GM18909 (cell line): ENCODE results near the gene CNDP1.
A peak's percentile ranks its signal among the peaks of the same experiment; 100 is the strongest.

Experiments
- ATAC-seq: cut with Tn5 transposase; IDR thresholded peaks from one replicate; pipeline ENCODE4 v1.9.1; 2021; ENCODE audit warnings: mild to moderate bottlenecking; ENCODE audit not compliant: unreplicated experiment, poor library complexity

Gene CNDP1

DNA sequence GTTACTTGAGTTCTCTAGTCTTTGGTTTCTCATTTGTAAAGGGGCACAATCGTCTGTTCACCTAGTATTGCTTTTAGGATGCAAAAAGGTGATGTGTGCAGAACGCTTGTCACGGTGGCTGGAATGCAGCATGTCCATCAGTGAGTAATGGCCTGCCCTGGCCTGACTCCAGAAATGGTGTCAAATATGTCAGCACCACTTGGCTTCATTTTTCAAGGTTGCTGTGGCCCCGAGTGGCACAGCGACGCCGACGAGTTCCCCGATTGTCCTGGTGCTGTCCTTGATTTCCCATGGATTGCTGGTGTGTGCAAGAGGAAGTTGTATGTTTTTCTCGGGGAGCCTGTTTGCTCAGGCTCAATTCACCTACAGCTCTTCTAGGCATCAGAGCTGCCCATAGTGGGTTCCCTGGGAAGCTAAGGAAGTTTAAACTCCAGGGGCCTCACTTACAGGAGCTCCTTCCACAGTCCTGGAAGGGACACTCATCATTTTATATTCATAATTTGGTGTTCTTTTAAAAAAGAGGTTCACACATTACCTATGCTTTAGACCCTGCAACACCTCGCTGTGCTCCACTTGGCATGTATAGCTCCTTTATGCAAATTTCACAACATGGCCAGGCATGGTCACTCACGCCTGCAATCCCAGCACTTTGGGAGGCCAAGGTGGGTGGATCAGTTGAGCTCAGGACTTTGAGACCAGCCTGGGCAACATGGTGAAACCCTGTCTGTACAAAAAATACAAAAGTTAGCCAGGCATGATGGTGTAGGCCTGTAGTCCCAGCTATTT lies 37.8 kb downstream of the CNDP1 start:
- no peak for ATAC-seq

DNA sequence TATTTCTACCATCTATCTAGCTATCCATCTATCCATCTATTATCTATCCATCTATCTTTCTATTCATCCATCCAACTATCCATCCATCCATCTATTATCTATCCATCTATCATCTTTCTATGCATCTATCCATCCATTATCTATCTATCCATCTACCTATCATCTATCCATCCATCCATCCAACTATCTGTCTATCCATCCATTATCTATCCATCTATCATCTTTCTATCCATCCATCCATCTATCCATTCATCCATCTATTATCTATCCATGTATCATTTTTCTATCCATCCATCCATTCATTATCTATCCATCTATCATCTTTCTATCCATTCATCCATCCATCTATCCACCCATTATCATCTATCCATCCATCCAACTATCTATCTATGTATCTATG lies 38.8 kb downstream of the CNDP1 start:
- no peak for ATAC-seq

DNA sequence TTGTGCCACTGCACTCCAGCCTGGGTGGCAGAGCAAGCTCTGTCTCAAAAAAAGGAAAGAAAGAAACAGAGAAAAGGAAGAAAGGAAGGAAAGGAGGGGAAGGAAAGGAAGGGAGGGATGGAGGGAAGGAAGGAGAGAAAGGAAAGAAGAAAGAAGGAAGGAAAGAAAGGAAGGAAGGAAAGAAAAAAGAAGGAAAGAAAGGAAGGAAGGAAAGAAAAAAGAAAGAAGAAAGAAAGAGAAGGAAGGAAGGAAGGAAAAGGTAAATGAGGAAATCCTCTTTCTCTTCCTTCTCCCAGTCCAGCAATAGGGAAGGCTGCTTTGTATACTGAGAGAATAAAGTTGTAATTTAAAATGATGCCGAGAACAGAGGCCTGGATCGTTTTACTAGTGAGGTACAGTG lies 40.6 kb downstream of the CNDP1 start:
- no peak for ATAC-seq

DNA sequence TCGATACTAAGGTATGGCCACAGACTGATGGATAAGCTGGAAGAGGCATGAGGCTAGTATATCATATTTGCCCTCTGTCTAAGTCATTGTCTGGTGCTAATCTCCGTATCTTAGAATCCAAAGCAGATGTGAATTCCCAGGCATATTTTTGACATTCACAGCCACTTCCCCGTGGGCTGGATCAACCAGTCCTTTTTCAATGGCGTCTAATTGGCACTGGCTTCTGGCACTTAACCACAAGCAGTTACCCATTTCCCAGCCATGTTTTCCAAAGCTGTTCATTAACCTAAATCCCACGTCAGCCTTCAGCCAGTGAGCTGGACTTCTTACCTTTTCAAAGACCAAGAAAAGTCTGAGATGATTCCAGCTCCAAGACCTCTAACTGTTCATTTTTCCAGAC lies 42.7 kb downstream of the CNDP1 start:
- no peak for ATAC-seq

DNA sequence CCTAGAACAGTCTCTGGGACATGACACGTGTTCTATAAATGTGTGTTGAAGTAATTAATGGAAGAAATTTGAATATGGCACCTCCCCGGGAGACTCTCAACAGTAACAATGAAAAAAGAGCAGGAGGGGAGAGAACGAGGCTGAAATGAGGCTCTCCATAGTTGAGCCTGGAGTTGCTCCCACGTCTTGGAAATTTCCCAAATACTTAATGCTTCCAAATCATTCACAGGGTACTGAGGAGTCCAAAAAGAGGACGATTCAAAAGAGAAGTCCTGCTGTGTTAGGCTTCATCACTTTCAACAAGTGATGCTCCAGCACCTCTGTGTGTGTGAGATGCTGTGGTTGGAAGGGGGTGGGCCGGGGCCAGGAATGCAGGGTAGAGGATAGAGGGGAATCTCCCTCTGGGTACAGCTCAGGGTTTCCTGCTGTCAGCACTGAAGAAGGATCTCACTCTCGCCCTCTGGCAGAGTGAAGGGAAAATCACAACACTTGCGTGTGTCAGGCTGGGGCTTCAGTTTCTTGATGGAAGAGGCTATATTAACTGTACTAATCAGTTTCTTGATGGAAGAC lies 45.3 kb downstream of the CNDP1 start:
- ATAC-seq: no peak

DNA sequence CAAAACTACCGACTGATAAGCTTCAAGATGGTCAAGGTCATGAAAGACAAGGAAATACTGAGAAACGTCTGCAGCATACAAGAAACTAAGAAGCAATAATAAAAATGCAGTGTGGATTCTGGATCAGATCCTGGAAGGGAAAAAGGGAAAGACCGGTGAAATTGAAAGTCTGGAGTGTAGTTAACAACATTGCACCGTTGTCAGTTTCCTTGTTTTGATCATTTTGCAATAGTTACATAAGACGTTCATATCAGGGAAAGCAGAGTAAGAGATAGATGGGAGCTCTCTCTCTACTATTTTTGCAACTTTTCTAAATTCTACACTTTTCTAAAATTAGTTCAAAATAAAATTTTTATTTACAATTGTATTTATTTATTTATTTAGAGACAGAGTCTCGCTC lies 48.3 kb downstream of the CNDP1 start:
- no peak for ATAC-seq

DNA sequence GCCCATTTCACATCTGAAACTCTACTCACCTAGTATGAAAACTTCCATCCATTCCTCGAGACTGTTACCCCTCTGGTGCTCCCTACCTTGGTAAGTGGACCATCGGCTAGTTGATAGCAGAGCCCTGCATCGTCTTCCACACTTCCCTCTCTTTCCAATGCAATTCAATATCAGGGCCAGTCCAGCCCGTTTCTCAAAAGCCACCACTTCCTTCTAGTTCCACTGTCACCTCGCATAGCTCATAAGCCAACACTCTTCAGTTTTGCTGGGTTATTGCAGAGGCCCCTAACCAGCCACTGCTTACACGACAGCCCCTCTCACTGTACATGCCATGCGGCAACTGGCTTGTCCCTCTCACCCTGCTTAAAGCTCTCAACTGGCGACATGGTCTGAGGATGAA lies 53.1 kb downstream of the CNDP1 start:
- ATAC-seq: no peak

DNA sequence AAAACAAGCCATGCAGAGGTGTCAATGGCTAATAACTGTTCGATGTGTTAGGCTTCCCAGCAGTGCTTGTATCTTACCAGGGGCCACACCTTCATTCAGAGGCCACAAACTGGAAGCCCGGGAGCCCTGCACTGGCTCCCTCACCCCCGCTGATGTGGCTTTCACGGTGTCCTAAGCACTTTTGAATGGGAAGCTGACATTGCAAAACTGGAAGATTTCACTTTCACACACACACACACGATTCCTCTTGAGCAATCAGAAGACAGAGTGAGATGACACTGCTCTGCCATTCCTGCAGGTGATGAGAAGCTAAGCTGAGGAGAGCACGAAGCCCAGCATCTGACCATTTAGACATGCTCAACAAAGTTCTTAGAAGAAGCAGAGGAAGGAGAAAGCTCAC lies 54.7 kb downstream of the CNDP1 start:
- ATAC-seq: no peak

DNA sequence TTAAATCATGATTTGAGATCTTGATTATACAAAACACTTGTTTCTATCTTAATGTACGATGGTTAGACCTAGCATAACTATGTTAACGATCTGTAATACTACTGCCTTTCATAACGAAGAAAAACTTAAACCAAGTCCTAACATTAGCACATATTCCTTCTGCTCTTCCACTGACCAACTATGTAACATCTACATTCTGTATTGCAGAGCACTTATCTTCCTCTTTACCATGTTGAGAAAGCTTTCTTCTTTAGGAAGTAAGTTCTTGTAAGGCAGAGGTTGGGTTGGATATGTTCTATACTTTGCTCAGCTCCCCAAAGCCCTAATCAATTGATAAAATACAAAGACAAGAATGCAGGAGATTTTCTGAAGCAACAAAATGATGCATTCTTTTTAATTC lies 55.5 kb downstream of the CNDP1 start:
- ATAC-seq: no peak

DNA sequence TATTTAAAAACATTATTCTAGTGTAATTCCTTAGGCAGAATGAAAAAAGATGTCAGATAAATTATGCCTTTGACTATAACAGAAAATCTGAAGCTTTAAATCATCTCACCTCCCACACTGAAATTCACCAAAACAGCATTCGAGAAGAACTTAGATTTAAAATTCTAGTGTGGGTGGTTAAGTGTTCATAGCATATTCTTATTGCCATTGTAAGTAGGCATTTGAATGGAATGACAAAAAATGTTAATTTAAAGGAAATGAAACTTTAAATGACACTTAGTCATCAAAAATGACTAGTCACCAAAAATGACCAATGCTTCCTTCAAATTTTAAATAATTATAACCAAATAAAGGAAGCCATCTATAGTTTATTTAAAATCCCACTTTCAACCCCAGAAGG lies 56.4 kb downstream of the CNDP1 start:
- ATAC-seq: no peak

DNA sequence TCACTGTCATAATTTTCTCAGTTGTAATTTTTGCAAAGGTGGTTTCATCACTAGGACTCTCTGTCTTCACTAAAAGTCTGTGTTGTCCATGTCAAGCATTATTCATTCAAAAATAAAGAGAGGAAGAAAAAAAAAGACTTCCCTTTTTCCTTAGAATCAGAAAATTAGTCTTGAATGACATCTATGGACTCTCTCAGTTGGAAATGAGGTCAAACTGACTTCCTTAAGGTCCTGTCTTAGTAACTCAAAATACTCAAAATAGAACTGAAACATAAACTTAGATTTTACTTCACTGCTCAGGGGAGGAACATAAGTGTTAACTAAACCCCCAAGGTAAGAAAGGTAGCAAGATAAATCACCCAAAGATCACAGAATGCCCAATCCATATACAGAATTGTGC lies 61.1 kb downstream of the CNDP1 start:
- no peak for ATAC-seq

DNA sequence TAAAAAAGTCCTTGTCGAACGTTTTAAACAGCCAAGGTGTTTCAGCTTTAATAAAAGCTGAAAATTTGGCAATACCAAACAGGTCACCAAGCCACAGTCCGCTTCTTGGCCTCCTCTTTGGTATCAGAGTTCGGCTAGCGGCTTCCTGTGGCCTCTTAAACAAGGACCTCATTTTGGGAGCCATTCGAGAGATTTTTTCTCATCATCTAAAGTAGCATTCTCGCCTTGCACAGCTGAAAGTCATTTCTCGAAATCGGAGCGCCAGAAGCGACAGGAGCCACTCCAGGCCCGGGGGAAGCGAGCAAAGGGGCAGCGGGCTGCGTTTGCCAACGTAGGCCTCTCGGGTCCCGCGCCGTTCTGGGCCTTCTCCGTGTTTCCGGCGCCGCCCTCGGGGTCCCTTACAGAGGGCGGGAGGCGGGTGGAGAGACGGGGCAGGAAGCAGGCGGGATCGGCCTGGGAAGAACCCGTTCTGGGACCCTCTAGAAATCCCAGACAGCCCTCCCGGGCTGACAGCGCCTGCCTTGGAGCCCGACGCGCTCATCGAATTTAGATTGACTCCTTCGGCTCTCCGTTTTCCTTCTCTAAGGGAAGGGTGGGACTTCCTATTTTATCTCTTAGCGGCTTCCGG lies 62.8 kb downstream of the CNDP1 start:
- ATAC-seq: peak; percentile 36

DNA sequence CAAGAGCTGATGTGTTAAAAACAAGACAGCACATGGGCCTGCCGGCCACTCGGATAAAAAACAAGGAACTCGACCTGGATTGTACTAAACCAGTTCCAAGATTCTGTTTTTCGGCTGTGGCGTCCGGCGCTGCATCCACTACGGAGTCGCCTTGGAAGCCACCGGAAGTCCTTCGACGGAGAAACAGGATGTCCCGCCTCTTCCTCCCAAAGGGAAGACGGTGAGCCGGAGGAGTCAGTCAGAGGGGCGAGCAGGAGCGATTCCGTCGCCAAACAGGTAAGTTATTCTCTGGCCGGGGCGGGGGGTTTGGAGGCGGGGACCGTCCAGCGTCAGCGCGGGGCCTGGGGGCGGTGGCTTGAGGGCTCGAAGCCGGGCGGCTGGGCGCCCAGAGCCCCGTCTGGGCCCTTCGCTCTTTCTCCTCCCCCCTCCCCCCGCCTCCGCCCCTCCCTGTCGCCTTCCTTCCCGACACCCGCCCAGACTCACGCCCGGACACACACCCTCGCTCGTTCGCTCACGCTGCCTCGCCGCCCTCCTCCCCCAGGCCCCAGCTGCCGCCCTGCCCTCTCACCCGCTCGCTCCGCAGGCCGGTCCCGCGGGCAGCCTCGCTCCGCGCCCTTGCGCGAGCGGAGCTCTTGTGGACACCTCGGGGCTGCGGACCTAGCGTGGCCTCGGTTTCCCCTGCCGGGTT lies 63.5 kb downstream of the CNDP1 start, which contains the start of gene ZNF407:
Gene ZNF407 (plus strand): TSS at position 209 of the 688 bp plus-strand sequence. CDS start 33,150 bp downstream, outside the sequence.
- peak; percentile 78 for ATAC-seq

DNA sequence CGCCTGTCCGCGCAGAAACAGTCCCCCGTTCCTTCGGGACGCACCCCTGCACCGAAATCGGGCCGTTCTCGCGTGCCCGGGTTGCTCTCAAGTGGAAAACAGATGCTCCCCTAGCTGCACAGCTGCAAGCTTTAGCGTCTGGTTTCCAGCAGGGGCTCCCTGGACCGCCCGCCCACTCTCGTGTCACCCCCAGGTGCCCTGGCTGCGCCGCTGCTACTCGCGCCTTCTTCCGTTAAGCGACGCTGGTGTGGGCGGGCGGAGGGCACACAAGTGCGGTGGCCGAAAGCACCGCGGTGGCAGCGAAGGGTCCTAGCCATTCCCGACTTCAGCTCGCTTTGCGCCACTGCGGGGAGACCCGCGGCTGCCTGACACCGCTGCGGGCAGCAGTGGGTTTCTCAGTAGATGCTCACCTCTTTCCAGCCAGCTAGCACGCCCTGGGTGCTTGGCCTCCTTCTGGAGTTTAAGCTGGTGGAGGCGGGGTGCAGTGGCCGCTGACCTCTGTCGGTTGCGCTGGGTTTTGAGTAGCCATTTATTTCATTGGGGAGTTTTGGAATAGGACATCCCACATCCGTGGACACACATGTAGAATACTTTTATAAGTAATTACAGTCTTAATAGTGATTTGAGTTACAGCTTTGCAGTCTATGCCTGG lies 64.2 kb downstream of the CNDP1 start:
- ATAC-seq: peak; percentile 73

DNA sequence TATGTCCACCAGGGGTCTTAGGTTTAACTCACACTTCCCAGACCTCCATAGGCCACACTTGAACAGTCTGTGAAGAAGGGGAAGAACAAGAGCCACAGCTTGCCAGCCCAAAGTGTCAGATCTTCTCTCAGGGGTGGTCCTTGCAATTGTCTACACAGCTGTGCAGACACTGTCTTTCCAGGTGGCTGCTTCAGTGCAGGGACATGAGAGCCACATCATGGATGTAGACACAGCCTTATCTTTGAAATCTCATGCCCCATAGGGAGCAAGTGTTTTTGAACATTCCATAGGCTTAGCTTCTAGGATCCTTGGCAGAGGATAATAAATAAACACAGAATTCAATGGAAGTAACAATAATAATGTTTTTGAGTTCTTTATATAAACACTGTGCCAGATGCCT lies 70.1 kb downstream of the CNDP1 start:
- ATAC-seq: no peak

DNA sequence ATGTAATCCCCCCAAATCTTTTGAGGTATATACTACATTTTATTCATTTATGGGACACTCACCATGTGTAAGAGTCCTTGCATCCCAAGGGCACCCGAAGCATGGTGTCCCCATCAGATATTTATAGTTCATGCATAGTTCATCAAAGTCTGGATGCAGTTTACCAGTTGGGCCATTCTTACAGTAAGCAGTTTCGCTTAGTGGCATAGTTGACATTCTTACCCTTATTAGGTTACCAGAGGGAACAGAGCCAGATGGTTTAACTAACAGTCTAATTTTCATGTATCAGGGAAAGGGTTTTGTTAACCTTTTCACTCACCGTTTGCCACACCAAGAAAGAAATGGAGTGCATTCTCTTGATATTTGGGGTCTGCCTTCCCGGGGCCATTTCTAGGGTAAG lies 70.5 kb downstream of the CNDP1 start:
- no peak for ATAC-seq

DNA sequence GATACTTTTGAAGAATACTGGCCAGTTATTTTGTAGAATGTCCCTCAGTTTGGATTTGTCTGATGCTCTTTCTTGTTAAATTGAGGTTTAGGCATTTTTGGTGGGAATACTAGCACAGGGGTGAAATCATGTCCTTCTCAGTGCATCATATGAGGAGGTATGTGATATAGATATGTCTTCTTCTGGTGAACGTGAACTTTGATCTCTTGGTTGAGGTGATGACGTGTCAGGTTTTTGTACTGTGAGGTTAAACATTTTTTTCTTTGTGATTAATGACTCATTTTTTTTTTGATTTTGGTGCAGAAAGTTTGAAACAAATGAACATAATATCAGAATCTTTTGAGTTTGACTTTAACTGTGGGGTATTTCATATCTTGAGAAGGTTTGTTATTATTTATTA lies 74.4 kb downstream of the CNDP1 start:
- ATAC-seq: no peak

DNA sequence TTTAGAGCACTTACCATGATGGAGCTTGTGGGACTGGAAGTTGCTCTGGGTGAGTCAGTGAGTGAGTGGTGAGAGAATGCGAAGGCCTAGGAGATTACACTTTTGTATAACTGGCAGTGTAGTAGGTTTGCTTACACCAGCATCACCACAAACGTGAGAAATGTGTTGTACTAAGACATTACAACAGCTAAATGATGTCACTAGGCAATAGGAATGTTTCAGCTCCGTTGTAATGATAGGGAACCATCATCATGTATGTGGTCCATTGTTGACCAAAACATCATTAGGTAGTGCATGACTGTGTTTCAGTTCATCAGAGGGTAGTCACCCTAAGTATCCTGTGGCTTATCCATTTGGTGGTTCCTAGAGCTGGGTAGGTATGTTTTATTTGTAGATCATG lies 75.2 kb downstream of the CNDP1 start:
- ATAC-seq: no peak

DNA sequence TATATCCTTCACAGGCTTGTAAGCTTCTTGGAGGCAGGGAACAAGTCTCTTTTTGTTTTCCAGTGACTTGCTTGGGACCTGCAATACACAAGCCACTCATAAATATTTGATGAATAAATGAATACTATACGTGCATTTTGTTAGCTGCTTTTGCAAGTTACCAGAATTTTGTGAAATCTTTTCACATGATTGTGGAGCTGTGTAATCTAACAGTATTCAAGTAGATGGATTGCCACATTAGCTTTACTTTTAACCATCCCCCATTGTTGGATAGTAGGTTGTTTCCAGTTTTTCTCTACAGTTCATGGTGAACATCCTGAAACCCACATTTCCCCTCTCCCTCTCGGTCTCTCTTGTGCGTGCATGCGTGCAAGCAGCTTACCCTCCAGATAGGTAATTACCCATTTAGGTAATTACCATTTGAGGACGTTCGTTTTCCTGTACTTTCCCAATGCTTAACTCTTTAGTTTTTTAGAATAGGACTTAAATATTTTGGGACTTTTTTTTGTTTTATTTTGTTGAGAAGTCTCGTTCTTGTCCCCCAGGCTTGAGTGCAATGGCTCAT lies 75.8 kb downstream of the CNDP1 start:
- ATAC-seq: no peak

DNA sequence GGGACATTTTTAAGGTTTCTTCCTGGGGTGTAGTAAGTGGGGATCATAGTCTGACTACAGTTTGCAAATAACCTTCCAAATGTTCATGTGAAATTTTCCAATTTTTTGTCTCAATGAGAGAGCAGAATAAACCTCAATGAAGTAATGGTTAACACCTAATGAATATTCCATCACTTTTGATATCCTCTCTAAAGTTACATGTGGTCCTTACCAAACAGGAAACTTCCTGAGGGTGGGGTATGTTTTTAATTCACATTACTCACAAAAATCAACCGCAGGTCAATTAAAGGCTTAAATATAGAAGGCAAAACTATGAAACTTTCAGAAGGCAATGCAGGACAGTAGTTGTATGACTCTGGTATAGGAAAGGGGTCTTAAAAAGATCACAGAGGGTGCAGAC lies 76.6 kb downstream of the CNDP1 start:
- ATAC-seq: no peak
